Spleen (tissue), 11 donors: Measurements from ENCODE around the gene F2RL3. TPM values are rescaled to one million over a fixed set of nuclear protein-coding genes. Genes with fewer than 3 reads are reported as not detected.

ENCODE experiments used
- DNase-seq: peaks from one replicate; pipeline ENCODE4 v3.0.0-alpha.2; 2020
- H3K27ac ChIP-seq, 8 donors: fragments of 200-600 bp; sonication (generic) in 7 of 8; 1 replicate in 4 of 8; 2 replicates in 4 of 8; pipeline versions ENCODE4 v1.5.0 to v1.8.0; 2016 to 2021; ENCODE audit warnings: inconsistent platforms in 4 of 8, mild to moderate bottlenecking in 4 of 8, moderate library complexity in 1 of 8
- H3K27me3 ChIP-seq, 7 donors: fragments of 200-600 bp; sonication (generic) in 6 of 7; replicated peaks in 1 of 7; 1 replicate in 4 of 7; 2 replicates in 3 of 7; pipeline versions ENCODE4 v1.5.0 to v1.8.0; 2016 to 2021; ENCODE audit warnings: inconsistent platforms in 3 of 7, mild to moderate bottlenecking in 1 of 7
- H3K36me3 ChIP-seq, 6 donors: fragments of 200-600 bp; sonication (generic) in 5 of 6; 1 replicate in 4 of 6; 2 replicates in 2 of 6; pipeline versions ENCODE4 v1.5.0 to v1.8.0; 2016 to 2021; ENCODE audit warnings: inconsistent platforms in 2 of 6
- H3K4me1 ChIP-seq, 6 donors: fragments of 200-600 bp; sonication (generic) in 5 of 6; 1 replicate in 3 of 6; 2 replicates in 3 of 6; pipeline versions ENCODE4 v1.5.0 to v1.8.0; 2016 to 2021; ENCODE audit warnings: inconsistent platforms in 3 of 6
- H3K4me3 ChIP-seq, 8 donors: fragments of 200-600 bp; sonication (generic) in 7 of 8; 1 replicate in 4 of 8; 2 replicates in 4 of 8; pipeline versions ENCODE4 v1.5.0 to v1.8.0; 2016 to 2021; ENCODE audit warnings: inconsistent platforms in 4 of 8, mild to moderate bottlenecking in 4 of 8, moderate library complexity in 2 of 8
- H3K9me3 ChIP-seq, 8 donors: fragments of 200-600 bp; sonication (generic) in 7 of 8; 1 replicate in 4 of 8; 2 replicates in 4 of 8; pipeline versions ENCODE4 v1.5.0 to v1.8.0; 2016 to 2021; ENCODE audit warnings: inconsistent platforms in 4 of 8
- POLR2A ChIP-seq, 3 donors: fragments of 450-650 bp; IDR thresholded peaks; one replicate each; pipeline ENCODE4 v1.5.1; 2017; ENCODE audit warnings: antibody characterized with exemption in 3 of 3, mild to moderate bottlenecking in 1 of 3
- POLR2AphosphoS5 ChIP-seq, 3 donors: sonication (generic); formaldehyde crosslinking; IDR thresholded peaks; one replicate each; pipeline ENCODE4 v1.5.1; 2017; ENCODE audit warnings: antibody characterized with exemption in 3 of 3
- WGBS, 5 donors: extraction: QIAGEN DNeasy Blood & Tissue Kit in 3 of 5; methylation state at CpG; one replicate each; pipeline versions ENCODE4 v1.1.5 to v1.1.7; 2013 to 2018; 5-methylcytosine and 5-hydroxymethylcytosine counted together
- intact Hi-C: fragments of 100-400 bp; cut with DNase I; formaldehyde crosslinking; loops from one replicate; pipeline ENCODE4 v1.15.0; 2023; ENCODE audit warnings: low total_unique reads
- polyA plus RNA-seq, 3 donors: library from polyadenylated mRNA; stranded (reverse); fragments of 200-250 nt; gene quantifications; one replicate each; pipeline ENCODE4 v1.2.1, GENCODE V29; 2013
- total RNA-seq, 7 donors: library from RNA; depleted of rRNA in 3 of 7; stranded (reverse); fragments of >200 nt in 3 of 7; fragmentation: NEBNext Ultra II Directional in 4 of 7; extraction: Animal tissue kit (Norgen Biotek cat#: 25700) in 4 of 7; gene quantifications; one replicate each; pipeline versions ENCODE4 v1.1.0 to v1.2.1, GENCODE V29; 2016 to 2021
- TF ChIP-seq, protein P1 (sequence below), 11 experiments: fragments of 200-600 bp in 7 of 11; fragments of 450-650 bp in 4 of 11; sonication (generic) in 4 of 11; IDR thresholded peaks in 8 of 11; conservative IDR thresholded peaks in 3 of 11; 1 replicate in 7 of 11; 2 replicates in 4 of 11; pipeline versions ENCODE4 v1.4.0 to v1.8.0; 2016 to 2021; ENCODE audit warnings: antibody characterized with exemption in 11 of 11, inconsistent platforms in 4 of 11, mild to moderate bottlenecking in 1 of 11
- donor health status: healthy with polysubstance abuse.
- donor health status: DM: no; HTN: no; CAD: no; lungs with moderate emphysema.
- donor health status: DM: no; HTN: no; CAD: no.
- donor health status: Bipolar disorder and iron deficiency.
- donor health status: healthy.
- donor health status: DM: no; HTN: no; CAD: no.
- donor health status: DM: yes; HTN: yes; CAD: no.

The F2RL3 gene
- total and polyA plus RNA-seq, 10 donors: 0.48 to 5.4 (median 1.8) TPM

DNA sequence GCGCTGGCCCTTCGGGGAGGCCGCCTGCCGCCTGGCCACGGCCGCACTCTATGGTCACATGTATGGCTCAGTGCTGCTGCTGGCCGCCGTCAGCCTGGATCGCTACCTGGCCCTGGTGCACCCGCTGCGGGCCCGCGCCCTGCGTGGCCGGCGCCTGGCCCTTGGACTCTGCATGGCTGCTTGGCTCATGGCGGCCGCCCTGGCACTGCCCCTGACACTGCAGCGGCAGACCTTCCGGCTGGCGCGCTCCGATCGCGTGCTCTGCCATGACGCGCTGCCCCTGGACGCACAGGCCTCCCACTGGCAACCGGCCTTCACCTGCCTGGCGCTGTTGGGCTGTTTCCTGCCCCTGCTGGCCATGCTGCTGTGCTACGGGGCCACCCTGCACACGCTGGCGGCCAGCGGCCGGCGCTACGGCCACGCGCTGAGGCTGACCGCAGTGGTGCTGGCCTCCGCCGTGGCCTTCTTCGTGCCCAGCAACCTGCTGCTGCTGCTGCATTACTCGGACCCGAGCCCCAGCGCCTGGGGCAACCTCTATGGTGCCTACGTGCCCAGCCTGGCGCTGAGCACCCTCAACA lies 1.2 kb downstream of the F2RL3 start:
- Histone ChIP-seq H3K27me3 (peaks cover 0 to 53% (median 0%) of the 10 kb centered on the region in 7 donors), H3K9me3 (no peaks in the 10 kb centered on the region), H3K4me3 (peak overlapping the region in 2 of 8 donors; percentile 23 to 52), H3K4me1 (peaks cover 15 to 83% (median 55%) of the 10 kb centered on the region in 6 donors), H3K36me3 (no peaks in the 10 kb centered on the region), H3K27ac (peak overlapping the region in 5 of 8 donors; percentile 62 to 79 (median 72))
- 93 to 99% (median 97%) methylated on average over 17 to 48 of the region's 48 CpGs for WGBS, 5 donors
- no peak for DNase-seq
- intact Hi-C loops: loop anchor here (10.0 kb wide), 1 partner anchor 55 kb away; no protein-coding TSS in a partner anchor
- TF ChIP-seq POLR2A (IDR thresholded peaks at IDR 0.05) (no peak), POLR2AphosphoS5 (IDR thresholded peaks at IDR 0.05) (peak in 1 of 3 donors; percentile 16)
- TF ChIP-seq, protein P1, sequence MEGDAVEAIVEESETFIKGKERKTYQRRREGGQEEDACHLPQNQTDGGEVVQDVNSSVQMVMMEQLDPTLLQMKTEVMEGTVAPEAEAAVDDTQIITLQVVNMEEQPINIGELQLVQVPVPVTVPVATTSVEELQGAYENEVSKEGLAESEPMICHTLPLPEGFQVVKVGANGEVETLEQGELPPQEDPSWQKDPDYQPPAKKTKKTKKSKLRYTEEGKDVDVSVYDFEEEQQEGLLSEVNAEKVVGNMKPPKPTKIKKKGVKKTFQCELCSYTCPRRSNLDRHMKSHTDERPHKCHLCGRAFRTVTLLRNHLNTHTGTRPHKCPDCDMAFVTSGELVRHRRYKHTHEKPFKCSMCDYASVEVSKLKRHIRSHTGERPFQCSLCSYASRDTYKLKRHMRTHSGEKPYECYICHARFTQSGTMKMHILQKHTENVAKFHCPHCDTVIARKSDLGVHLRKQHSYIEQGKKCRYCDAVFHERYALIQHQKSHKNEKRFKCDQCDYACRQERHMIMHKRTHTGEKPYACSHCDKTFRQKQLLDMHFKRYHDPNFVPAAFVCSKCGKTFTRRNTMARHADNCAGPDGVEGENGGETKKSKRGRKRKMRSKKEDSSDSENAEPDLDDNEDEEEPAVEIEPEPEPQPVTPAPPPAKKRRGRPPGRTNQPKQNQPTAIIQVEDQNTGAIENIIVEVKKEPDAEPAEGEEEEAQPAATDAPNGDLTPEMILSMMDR (IDR thresholded peaks at IDR 0.05 in 8 of 11, conservative IDR thresholded peaks at IDR 0.05 in 3 of 11): no peak

- peaks cover 0 to 59% (median 0%) of the 10 kb centered on the region in 7 donors for H3K27me3 ChIP-seq
- no peaks in the 10 kb centered on the region for H3K9me3 ChIP-seq
- H3K4me3 ChIP-seq: no peak overlapping the region
- H3K4me1 ChIP-seq: peaks cover 15 to 88% (median 60%) of the 10 kb centered on the region in 6 donors
- intact Hi-C loops: loop anchor here (10.0 kb wide), 1 partner anchor 56 kb away; no protein-coding TSS in a partner anchor
- DNase-seq: no peak
- 89 to 92% (median 90%) methylated on average over 20 to 24 of the region's 24 CpGs for whole genome bisulfite sequencing, 5 donors
- no peak for TF ChIP-seq POLR2AphosphoS5 (IDR thresholded peaks at IDR 0.05)
- TF ChIP-seq POLR2A (IDR thresholded peaks at IDR 0.05): no peak
- H3K36me3 ChIP-seq: no peaks in the 10 kb centered on the region
- H3K27ac ChIP-seq: peak overlapping the region in 1 of 8 donors; percentile 76
Measured at GRCh38 chr19:16890461-16891184, 1.8 kb downstream of the F2RL3 start.

DNA sequence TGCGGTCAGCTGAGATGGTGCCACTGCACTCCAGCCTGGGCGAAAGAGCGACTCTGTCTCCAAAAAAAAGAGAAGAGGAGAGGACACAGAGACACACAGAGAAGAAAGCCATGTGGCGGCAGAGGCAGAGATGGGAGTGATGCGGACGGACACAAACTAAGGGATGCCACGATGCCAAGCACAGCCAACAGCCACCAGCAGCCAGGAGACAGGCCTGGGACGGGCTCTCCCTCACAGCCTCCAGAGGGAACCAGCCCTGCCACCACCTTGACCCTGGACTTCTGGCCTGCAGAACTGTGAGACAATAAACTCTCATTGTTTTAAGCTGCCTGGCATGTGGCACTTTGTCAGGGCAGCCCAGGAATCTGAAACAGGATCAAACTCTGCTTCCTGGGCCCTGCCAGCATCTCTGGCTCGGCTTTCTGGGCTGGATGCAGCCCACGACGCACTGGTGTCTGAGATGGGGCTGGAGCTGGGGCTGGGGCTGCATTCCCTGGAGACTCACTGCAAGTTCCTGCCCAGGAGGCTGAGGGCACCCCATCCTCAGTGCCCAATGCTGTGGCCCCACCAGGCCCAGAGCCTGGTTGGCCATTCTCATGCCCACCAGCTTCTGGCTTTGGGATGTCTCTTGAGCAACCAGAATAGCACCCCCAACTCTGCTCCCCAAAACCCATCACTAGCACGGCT lies 3.0 kb downstream of the F2RL3 start:
- Histone ChIP-seq H3K4me1 (peaks cover 15 to 91% (median 68%) of the 10 kb centered on the region in 6 donors), H3K9me3 (no peaks in the 10 kb centered on the region), H3K27ac (no peak overlapping the region), H3K27me3 (peaks cover 0 to 71% (median 5%) of the 10 kb centered on the region in 7 donors), H3K4me3 (no peak overlapping the region), H3K36me3 (no peaks in the 10 kb centered on the region)
- 86 to 93% (median 92%) methylated on average over 9 to 12 of the region's 12 CpGs for WGBS, 5 donors
- intact Hi-C loops: loop anchor here (10.0 kb wide), 1 partner anchor 57 kb away; no protein-coding TSS in a partner anchor
- no peak for DNase-seq
- TF ChIP-seq POLR2A (IDR thresholded peaks at IDR 0.05) (no peak), POLR2AphosphoS5 (IDR thresholded peaks at IDR 0.05) (no peak)
- TF ChIP-seq, protein P1 (IDR thresholded peaks at IDR 0.05 in 8 of 11, conservative IDR thresholded peaks at IDR 0.05 in 3 of 11): no peak

- WGBS, 5 donors: 33 to 52% (median 38%) methylated on average over 4 of the region's 4 CpGs
- intact Hi-C loops: loop anchor here (10.0 kb wide), 1 partner anchor 58 kb away; no protein-coding TSS in a partner anchor
- Histone ChIP-seq H3K4me1 (peaks cover 11 to 86% (median 66%) of the 10 kb centered on the region in 6 donors), H3K27ac (peak overlapping the region in 1 of 8 donors; percentile 73), H3K27me3 (peaks cover 0 to 70% (median 5%) of the 10 kb centered on the region in 7 donors), H3K4me3 (no peak overlapping the region), H3K36me3 (no peaks in the 10 kb centered on the region), H3K9me3 (no peaks in the 10 kb centered on the region)
- DNase-seq: no peak
- TF ChIP-seq, protein P1 (IDR thresholded peaks at IDR 0.05 in 8 of 11, conservative IDR thresholded peaks at IDR 0.05 in 3 of 11): no peak
- TF ChIP-seq POLR2AphosphoS5 (IDR thresholded peaks at IDR 0.05): no peak
- TF ChIP-seq POLR2A (IDR thresholded peaks at IDR 0.05): no peak
Measured at GRCh38 chr19:16892436-16892835, 3.6 kb downstream of the F2RL3 start.
